GM21576 (cell line): ENCODE data around the gene PDIA6.
A peak's percentile ranks its signal among the peaks of the same experiment; 100 is the strongest.

ENCODE experiments used
- ATAC-seq: cut with Tn5 transposase; IDR thresholded peaks from one replicate; pipeline ENCODE4 v1.9.1; 2021; ENCODE audit warnings: mild to moderate bottlenecking, moderate library complexity; ENCODE audit not compliant: unreplicated experiment

Gene PDIA6

GRCh38 chr2:10812362-10813162 is at the start of gene PDIA6:
PDIA6 (minus strand) TSS chr2:10812785; CDS start chr2:10812696, 89 bp downstream.
- ATAC-seq, result peak; percentile 87

GRCh38 chr2:10862330-10862729 is 49.7 kb upstream of the PDIA6 start:
- ATAC-seq, result no peak

GRCh38 chr2:10861765-10862164 is 49.2 kb upstream of the PDIA6 start:
- ATAC-seq, result no peak

- no peak for ATAC-seq
Measured at GRCh38 chr2:10860814-10861325, 48.3 kb upstream of the PDIA6 start.

GRCh38 chr2:10860081-10860813 is 47.7 kb upstream of the PDIA6 start:
- ATAC-seq, result no peak

- no peak for ATAC-seq
Measured at GRCh38 chr2:10859278-10859677, 46.7 kb upstream of the PDIA6 start.

GRCh38 chr2:10848541-10848940 is 36.0 kb upstream of the PDIA6 start:
- no peak for ATAC-seq

- ATAC-seq, result no peak
Measured at GRCh38 chr2:10847008-10847407, 34.4 kb upstream of the PDIA6 start.

- ATAC-seq, result no peak
Measured at GRCh38 chr2:10846110-10846861, 33.7 kb upstream of the PDIA6 start.

GRCh38 chr2:10845640-10846039 is 33.1 kb upstream of the PDIA6 start:
- no peak for ATAC-seq

GRCh38 chr2:10844097-10844496 is 31.5 kb upstream of the PDIA6 start:
- ATAC-seq, result no peak

GRCh38 chr2:10842506-10842905 is 29.9 kb upstream of the PDIA6 start:
- ATAC-seq, result no peak

- ATAC-seq, result no peak
Measured at GRCh38 chr2:10841547-10842219, 29.1 kb upstream of the PDIA6 start.

- no peak for ATAC-seq
Measured at GRCh38 chr2:10839813-10840212, 27.2 kb upstream of the PDIA6 start.

GRCh38 chr2:10838734-10839133 is 26.1 kb upstream of the PDIA6 start:
- ATAC-seq, result no peak

GRCh38 chr2:10837298-10838266 is 25.0 kb upstream of the PDIA6 start:
- ATAC-seq, result no peak

GRCh38 chr2:10835052-10835970 is 22.7 kb upstream of the PDIA6 start:
- ATAC-seq, result peak; percentile 50

GRCh38 chr2:10834068-10834655 is 21.6 kb upstream of the PDIA6 start:
- no peak for ATAC-seq
